GM23338 (cell line): ENCODE results near the gene EPHA10. TPM values are rescaled to one million over a fixed set of nuclear protein-coding genes. Genes with fewer than 3 reads are reported as not detected.

ENCODE experiments used
- ATAC-seq: fragments of 200-7000 bp; cut with Tn5 transposase; 3 replicates; pipeline ENCODE4 v1.9.1; 2020
- DNase-seq: peaks from one replicate; pipeline ENCODE4 v3.0.0-alpha.2; 2015; ENCODE audit warnings: low spot score
- H2AFZ ChIP-seq: fragments of 200-600 bp; sonication (generic); 2 replicates; pipeline ENCODE4 v1.8.0; 2016; ENCODE audit warnings: antibody characterized with exemption, mild to moderate bottlenecking, moderate library complexity
- H3F3A ChIP-seq: fragments of 200-600 bp; sonication (generic); replicated peaks from 2 replicates; pipeline ENCODE4 v1.8.0; 2017; ENCODE audit warnings: antibody characterized with exemption, mixed run types, low read depth
- H3K27ac ChIP-seq: fragments of 200-600 bp; sonication (generic); 2 replicates; pipeline ENCODE4 v1.6.1; 2016; ENCODE audit warnings: low read depth
- H3K27me3 ChIP-seq: fragments of 200-600 bp; sonication (generic); 2 replicates; pipeline ENCODE4 v1.8.0; 2016; ENCODE audit warnings: mild to moderate bottlenecking, mixed run types, moderate library complexity; ENCODE audit not compliant: insufficient read depth
- H3K36me3 ChIP-seq: fragments of 200-600 bp; sonication (generic); 2 replicates; pipeline ENCODE4 v1.8.0; 2016; ENCODE audit warnings: mild to moderate bottlenecking; ENCODE audit not compliant: insufficient read depth
- H3K4me1 ChIP-seq: fragments of 200-600 bp; sonication (generic); 2 replicates; pipeline ENCODE4 v1.8.0; 2016; ENCODE audit warnings: mild to moderate bottlenecking, moderate library complexity; ENCODE audit not compliant: insufficient read depth
- H3K4me2 ChIP-seq: fragments of 200-600 bp; sonication (generic); 2 replicates; pipeline ENCODE4 v1.7.1; 2017; ENCODE audit warnings: mixed run types
- H3K4me3 ChIP-seq: fragments of 200-600 bp; sonication (generic); 2 replicates; pipeline ENCODE4 v1.6.1; 2016; ENCODE audit warnings: mixed run types
- H3K79me2 ChIP-seq: fragments of 200-600 bp; sonication (generic); replicated peaks from 2 replicates; pipeline ENCODE4 v1.8.0; 2017; ENCODE audit warnings: mild to moderate bottlenecking; ENCODE audit not compliant: insufficient read depth
- H3K9me2 ChIP-seq: fragments of 200-600 bp; sonication (generic); 2 replicates; pipeline ENCODE4 v1.8.0; 2017; ENCODE audit not compliant: insufficient read depth
- H4K20me1 ChIP-seq: fragments of 200-600 bp; sonication (generic); replicated peaks from 2 replicates; pipeline ENCODE4 v1.8.0; 2017; ENCODE audit warnings: mild to moderate bottlenecking; ENCODE audit not compliant: insufficient read depth
- H3K27ac Mint-ChIP-seq: 2 replicates; pipeline ENCODE4 v1.8.0; 2020; ENCODE audit warnings: inconsistent platforms, mild to moderate bottlenecking, moderate library complexity, mixed read lengths
- H3K27me3 Mint-ChIP-seq: 3 replicates; pipeline ENCODE4 v1.8.0; 2022; ENCODE audit warnings: low read depth, mild to moderate bottlenecking, moderate library complexity, mixed read lengths, inconsistent platforms; ENCODE audit not compliant: insufficient read depth, poor library complexity
- H3K36me3 Mint-ChIP-seq: 3 replicates; pipeline ENCODE4 v1.8.0; 2021; ENCODE audit warnings: low read depth, mild to moderate bottlenecking, inconsistent platforms, moderate library complexity, mixed read lengths
- H3K4me1 Mint-ChIP-seq: 3 replicates; pipeline ENCODE4 v1.8.0; 2020; ENCODE audit warnings: mild to moderate bottlenecking, inconsistent platforms, mixed read lengths
- H3K4me3 Mint-ChIP-seq: 3 replicates; pipeline ENCODE4 v1.8.0; 2021; ENCODE audit warnings: moderate library complexity, mild to moderate bottlenecking, inconsistent platforms, mixed read lengths
- H3K9me3 Mint-ChIP-seq: 3 replicates; pipeline ENCODE4 v1.8.0; 2020; ENCODE audit warnings: moderate library complexity, mild to moderate bottlenecking, inconsistent platforms, mixed read lengths
- CREB1 ChIP-seq: fragments of 250-450 bp; sonication (Bioruptor Pico); IDR thresholded peaks from 2 replicates; pipeline ENCODE4 v1.5.0; 2020; ENCODE audit warnings: low read depth, mild to moderate bottlenecking, moderate library complexity
- JUNB ChIP-seq: IDR thresholded peaks from one replicate; pipeline ENCODE4 v1.6.1; 2016; ENCODE audit warnings: antibody characterized with exemption; ENCODE audit not compliant: unreplicated experiment
- NANOG ChIP-seq: IDR thresholded peaks from 2 replicates; pipeline ENCODE4 v1.6.1; 2016; ENCODE audit warnings: antibody characterized with exemption, borderline replicate concordance
- POLR2AphosphoS5 ChIP-seq: IDR thresholded peaks from 2 replicates; pipeline ENCODE4 v1.6.1; 2016; ENCODE audit warnings: antibody characterized with exemption, low read depth
- STAT1 ChIP-seq: IDR thresholded peaks from one replicate; pipeline ENCODE4 v1.6.1; 2016; ENCODE audit warnings: antibody characterized with exemption; ENCODE audit not compliant: unreplicated experiment
- ZNF114 ChIP-seq: fragments of 250-450 bp; sonication (Bioruptor Pico); IDR thresholded peaks from 2 replicates; pipeline ENCODE4 v1.5.0; 2020; ENCODE audit warnings: mild to moderate bottlenecking, moderate library complexity
- ZNF331 ChIP-seq: fragments of 250-450 bp; sonication (Bioruptor Pico); IDR thresholded peaks from 2 replicates; pipeline ENCODE4 v1.5.0; 2020; ENCODE audit warnings: low read depth, mild to moderate bottlenecking, moderate library complexity
- long read RNA-seq: library from polyadenylated mRNA; unstranded; transcript quantifications from one replicate; pipeline ENCODE4 v2.0.0, GENCODE V29; 2020; ENCODE audit not compliant: unreplicated experiment
- polyA plus RNA-seq: library from polyadenylated mRNA; unstranded; fragments of >200 nt; fragmentation: Nextera tagmentation; extraction: Ambion mirVana; gene quantifications from 2 replicates; pipeline ENCODE4 v1.2.1, GENCODE V29; 2016
- total RNA-seq: library from RNA; depleted of rRNA; stranded (reverse); fragments of >200 nt; shearing (Covaris generic); gene quantifications from 2 replicates; pipeline ENCODE4 v1.2.3, GENCODE V29; 2014; rRNA removed
- TF ChIP-seq, protein P1 (sequence below): IDR thresholded peaks from one replicate; pipeline ENCODE4 v1.6.1; 2018; ENCODE audit warnings: antibody characterized with exemption; ENCODE audit not compliant: unreplicated experiment
- TF ChIP-seq, protein P2 (sequence below): fragments of 250-450 bp; sonication (Bioruptor Pico); IDR thresholded peaks from 2 replicates; pipeline ENCODE4 v1.5.0; 2020; ENCODE audit warnings: mild to moderate bottlenecking, moderate library complexity

The EPHA10 gene
- 1.5 and 2.4 TPM in 2 replicates for total RNA-seq
- polyA plus RNA-seq = 0.21 and 0.76 TPM in 2 replicates
- long read RNA-seq = 0 reads

DNA sequence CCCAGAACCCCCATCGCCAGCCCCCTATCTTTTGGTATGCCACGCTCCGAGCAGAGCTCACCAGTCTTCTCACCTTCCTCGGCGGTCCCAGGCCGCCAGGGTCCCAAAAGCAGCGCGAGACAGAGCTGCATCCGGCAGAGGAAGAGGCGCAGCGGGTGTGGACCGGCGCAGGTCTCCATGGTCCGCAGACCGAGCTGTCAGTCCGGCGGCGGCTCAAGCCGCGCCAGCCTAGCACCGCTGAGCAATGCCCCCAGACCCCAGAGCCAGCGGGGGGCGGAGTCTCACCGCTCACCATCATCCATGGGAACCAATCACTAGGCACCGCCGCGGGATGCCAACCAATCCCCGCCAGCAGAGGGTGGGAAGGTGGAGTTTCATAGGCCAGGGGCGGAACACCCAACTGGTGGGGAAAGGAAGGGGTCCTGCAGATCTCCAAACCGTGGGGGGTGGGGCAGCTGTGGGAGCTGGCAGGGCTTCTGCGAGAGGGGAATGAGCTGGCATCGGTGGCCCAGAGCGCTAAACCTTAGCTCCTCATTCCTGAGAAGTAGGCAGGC, at the start of gene EPHA10:
Gene EPHA10 (minus strand): TSS at position 233 of the 554 bp plus-strand sequence. CDS start 54 bp downstream, at position 179.
- H3K27ac ChIP-seq = no peak within 1 kb of the TSS
- TF ChIP-seq, protein P1, sequence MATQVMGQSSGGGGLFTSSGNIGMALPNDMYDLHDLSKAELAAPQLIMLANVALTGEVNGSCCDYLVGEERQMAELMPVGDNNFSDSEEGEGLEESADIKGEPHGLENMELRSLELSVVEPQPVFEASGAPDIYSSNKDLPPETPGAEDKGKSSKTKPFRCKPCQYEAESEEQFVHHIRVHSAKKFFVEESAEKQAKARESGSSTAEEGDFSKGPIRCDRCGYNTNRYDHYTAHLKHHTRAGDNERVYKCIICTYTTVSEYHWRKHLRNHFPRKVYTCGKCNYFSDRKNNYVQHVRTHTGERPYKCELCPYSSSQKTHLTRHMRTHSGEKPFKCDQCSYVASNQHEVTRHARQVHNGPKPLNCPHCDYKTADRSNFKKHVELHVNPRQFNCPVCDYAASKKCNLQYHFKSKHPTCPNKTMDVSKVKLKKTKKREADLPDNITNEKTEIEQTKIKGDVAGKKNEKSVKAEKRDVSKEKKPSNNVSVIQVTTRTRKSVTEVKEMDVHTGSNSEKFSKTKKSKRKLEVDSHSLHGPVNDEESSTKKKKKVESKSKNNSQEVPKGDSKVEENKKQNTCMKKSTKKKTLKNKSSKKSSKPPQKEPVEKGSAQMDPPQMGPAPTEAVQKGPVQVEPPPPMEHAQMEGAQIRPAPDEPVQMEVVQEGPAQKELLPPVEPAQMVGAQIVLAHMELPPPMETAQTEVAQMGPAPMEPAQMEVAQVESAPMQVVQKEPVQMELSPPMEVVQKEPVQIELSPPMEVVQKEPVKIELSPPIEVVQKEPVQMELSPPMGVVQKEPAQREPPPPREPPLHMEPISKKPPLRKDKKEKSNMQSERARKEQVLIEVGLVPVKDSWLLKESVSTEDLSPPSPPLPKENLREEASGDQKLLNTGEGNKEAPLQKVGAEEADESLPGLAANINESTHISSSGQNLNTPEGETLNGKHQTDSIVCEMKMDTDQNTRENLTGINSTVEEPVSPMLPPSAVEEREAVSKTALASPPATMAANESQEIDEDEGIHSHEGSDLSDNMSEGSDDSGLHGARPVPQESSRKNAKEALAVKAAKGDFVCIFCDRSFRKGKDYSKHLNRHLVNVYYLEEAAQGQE = peak; percentile 35
- TF ChIP-seq ZNF331 (CRISPR knock-in tag) = no peak
- no peak for TF ChIP-seq STAT1
- 0 out of 2 replicates have a peak, but pooled peaks have one; percentile 25 for TF ChIP-seq CREB1
- Mint-ChIP-seq H3K27ac (no peak within 1 kb of the TSS), H3K4me1 (peaks cover 28% of the 10 kb centered on the region), H3K36me3 (no peaks in the 10 kb centered on the region), H3K9me3 (no peaks in the 10 kb centered on the region), H3K27me3 (peaks cover 62% of the 10 kb centered on the region), H3K4me3 (peak within 1 kb of the TSS; percentile 74)
- peaks cover 19% of the 10 kb centered on the region for H3K4me1 ChIP-seq
- H3F3A ChIP-seq = 0 out of 2 replicates have a peak, but pooled peaks cover 2% of the 10 kb centered on the region
- peak within 1 kb of the TSS; percentile 98 for H2AFZ ChIP-seq
- ATAC-seq (peak; percentile 76), DNase-seq (peak; percentile 96)
- H3K4me2 ChIP-seq = peak within 1 kb of the TSS; percentile 93
- H3K9me2 ChIP-seq = no peaks in the 10 kb centered on the region
- peak within 1 kb of the TSS; percentile 66 for H3K4me3 ChIP-seq
- H3K36me3 ChIP-seq = no peaks in the 10 kb centered on the region
- H4K20me1 ChIP-seq = no peaks in the 10 kb centered on the region; the same call in 1 of the 2 replicates
- peaks cover 90% of the 10 kb centered on the region for H3K27me3 ChIP-seq
- no peaks in the 10 kb centered on the region for H3K79me2 ChIP-seq

DNA sequence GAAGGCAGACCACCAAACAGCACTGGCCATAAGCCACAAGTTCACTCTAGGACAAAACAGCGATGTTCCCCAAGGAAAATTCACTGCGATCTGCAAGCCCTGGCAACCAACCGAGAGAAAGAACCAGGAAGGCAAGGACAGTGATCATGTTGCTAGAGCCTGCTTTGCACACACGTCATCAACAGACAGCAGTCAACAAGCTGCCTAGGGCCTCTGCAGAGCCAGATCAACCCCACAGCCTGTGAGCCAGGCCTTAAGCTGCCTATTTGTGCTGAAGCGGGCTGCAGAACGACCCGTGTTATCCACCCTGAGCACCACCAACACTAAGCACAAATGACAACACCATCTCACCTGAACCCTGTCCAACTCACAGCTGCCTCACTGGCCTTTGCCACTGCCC, 49.3 kb upstream of the EPHA10 start:
- Histone ChIP-seq H3K36me3 (peaks cover 8% of the 10 kb centered on the region), H2AFZ (no peak overlapping the region), H3K27me3 (no peaks in the 10 kb centered on the region), H3K4me2 (no peak overlapping the region), H3K4me1 (peaks cover 2% of the 10 kb centered on the region; the same call in 1 of the 2 replicates), H3K4me3 (no peak overlapping the region), H3K9me2 (no peaks in the 10 kb centered on the region), H3K79me2 (peaks cover 10% of the 10 kb centered on the region; the same call in 1 of the 2 replicates), H3K27ac (no peak overlapping the region), H4K20me1 (peaks cover 10% of the 10 kb centered on the region), H3F3A (no peaks in the 10 kb centered on the region; the same call in 1 of the 2 replicates)
- no peak overlapping the region for H3K4me3 Mint-ChIP-seq
- peaks cover 14% of the 10 kb centered on the region for H3K36me3 Mint-ChIP-seq
- no peaks in the 10 kb centered on the region for H3K9me3 Mint-ChIP-seq
- no peak overlapping the region for H3K27ac Mint-ChIP-seq
- ATAC-seq (no peak), DNase-seq (no peak)
- peaks cover 16% of the 10 kb centered on the region for H3K27me3 Mint-ChIP-seq
- H3K4me1 Mint-ChIP-seq = peaks cover 16% of the 10 kb centered on the region; the same call in 2 of the 3 replicates
- TF ChIP-seq NANOG (no peak), STAT1 (no peak), ZNF114 (CRISPR knock-in tag) (no peak), POLR2AphosphoS5 (no peak), CREB1 (no peak), JUNB (no peak)
- TF ChIP-seq, protein P2, sequence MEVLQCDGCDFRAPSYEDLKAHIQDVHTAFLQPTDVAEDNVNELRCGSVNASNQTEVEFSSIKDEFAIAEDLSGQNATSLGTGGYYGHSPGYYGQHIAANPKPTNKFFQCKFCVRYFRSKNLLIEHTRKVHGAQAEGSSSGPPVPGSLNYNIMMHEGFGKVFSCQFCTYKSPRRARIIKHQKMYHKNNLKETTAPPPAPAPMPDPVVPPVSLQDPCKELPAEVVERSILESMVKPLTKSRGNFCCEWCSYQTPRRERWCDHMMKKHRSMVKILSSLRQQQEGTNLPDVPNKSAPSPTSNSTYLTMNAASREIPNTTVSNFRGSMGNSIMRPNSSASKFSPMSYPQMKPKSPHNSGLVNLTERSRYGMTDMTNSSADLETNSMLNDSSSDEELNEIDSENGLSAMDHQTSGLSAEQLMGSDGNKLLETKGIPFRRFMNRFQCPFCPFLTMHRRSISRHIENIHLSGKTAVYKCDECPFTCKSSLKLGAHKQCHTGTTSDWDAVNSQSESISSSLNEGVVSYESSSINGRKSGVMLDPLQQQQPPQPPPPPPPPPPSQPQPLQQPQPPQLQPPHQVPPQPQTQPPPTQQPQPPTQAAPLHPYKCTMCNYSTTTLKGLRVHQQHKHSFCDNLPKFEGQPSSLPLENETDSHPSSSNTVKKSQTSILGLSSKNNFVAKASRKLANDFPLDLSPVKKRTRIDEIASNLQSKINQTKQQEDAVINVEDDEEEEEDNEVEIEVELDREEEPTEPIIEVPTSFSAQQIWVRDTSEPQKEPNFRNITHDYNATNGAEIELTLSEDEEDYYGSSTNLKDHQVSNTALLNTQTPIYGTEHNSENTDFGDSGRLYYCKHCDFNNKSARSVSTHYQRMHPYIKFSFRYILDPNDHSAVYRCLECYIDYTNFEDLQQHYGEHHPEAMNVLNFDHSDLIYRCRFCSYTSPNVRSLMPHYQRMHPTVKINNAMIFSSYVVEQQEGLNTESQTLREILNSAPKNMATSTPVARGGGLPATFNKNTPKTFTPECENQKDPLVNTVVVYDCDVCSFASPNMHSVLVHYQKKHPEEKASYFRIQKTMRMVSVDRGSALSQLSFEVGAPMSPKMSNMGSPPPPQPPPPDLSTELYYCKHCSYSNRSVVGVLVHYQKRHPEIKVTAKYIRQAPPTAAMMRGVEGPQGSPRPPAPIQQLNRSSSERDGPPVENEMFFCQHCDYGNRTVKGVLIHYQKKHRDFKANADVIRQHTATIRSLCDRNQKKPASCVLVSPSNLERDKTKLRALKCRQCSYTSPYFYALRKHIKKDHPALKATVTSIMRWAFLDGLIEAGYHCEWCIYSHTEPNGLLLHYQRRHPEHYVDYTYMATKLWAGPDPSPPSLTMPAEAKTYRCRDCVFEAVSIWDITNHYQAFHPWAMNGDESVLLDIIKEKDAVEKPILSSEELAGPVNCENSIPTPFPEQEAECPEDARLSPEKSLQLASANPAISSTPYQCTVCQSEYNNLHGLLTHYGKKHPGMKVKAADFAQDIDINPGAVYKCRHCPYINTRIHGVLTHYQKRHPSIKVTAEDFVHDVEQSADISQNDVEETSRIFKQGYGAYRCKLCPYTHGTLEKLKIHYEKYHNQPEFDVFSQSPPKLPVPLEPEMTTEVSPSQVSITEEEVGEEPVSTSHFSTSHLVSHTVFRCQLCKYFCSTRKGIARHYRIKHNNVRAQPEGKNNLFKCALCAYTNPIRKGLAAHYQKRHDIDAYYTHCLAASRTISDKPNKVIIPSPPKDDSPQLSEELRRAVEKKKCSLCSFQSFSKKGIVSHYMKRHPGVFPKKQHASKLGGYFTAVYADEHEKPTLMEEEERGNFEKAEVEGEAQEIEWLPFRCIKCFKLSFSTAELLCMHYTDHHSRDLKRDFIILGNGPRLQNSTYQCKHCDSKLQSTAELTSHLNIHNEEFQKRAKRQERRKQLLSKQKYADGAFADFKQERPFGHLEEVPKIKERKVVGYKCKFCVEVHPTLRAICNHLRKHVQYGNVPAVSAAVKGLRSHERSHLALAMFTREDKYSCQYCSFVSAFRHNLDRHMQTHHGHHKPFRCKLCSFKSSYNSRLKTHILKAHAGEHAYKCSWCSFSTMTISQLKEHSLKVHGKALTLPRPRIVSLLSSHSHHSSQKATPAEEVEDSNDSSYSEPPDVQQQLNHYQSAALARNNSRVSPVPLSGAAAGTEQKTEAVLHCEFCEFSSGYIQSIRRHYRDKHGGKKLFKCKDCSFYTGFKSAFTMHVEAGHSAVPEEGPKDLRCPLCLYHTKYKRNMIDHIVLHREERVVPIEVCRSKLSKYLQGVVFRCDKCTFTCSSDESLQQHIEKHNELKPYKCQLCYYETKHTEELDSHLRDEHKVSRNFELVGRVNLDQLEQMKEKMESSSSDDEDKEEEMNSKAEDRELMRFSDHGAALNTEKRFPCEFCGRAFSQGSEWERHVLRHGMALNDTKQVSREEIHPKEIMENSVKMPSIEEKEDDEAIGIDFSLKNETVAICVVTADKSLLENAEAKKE = no peak
